ENCODE data around the gene POLR3E. TPM values are rescaled to one million over a fixed set of nuclear protein-coding genes. Genes with fewer than 3 reads are reported as not detected.

POLR3E gene
- total RNA-seq, 4 donors from 2014 or later, result 21.5 to 57.2 (median 37.7) TPM

DNA sequence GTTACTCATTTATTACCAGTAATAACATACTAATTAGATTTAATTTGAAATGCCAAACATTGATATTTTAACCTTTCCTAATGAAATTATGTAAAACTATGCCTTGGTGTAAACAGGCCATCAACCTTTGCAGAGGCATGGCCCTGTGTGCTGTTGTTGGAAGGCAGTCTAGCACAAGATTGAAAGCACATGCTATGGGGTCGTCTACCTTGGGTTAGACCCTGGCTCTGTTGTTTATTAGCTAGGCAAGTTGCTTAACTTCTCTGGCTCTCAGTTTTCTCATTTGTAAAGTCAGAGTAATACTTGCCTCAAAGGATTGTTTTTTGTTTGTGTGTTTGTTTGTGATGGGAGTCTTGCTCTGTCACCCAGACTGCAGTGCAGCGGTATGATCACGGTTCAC, 86.6 kb downstream of the POLR3E start:
- Histone ChIP-seq H3K4me1 (peaks cover 0 to 6% (median 0%) of the 10 kb centered on the region in 3 donors), H3K36me3 (peaks cover 0 to 8% (median 0%) of the 10 kb centered on the region in 3 donors), H3K27me3 (no peaks in the 10 kb centered on the region), H3K9me3 (no peaks in the 10 kb centered on the region), H3K4me3 (no peak overlapping the region), H3K27ac (no peak overlapping the region)
- TF ChIP-seq POLR2A (IDR thresholded peaks at IDR 0.05), result no peak
- TF ChIP-seq, protein P1, sequence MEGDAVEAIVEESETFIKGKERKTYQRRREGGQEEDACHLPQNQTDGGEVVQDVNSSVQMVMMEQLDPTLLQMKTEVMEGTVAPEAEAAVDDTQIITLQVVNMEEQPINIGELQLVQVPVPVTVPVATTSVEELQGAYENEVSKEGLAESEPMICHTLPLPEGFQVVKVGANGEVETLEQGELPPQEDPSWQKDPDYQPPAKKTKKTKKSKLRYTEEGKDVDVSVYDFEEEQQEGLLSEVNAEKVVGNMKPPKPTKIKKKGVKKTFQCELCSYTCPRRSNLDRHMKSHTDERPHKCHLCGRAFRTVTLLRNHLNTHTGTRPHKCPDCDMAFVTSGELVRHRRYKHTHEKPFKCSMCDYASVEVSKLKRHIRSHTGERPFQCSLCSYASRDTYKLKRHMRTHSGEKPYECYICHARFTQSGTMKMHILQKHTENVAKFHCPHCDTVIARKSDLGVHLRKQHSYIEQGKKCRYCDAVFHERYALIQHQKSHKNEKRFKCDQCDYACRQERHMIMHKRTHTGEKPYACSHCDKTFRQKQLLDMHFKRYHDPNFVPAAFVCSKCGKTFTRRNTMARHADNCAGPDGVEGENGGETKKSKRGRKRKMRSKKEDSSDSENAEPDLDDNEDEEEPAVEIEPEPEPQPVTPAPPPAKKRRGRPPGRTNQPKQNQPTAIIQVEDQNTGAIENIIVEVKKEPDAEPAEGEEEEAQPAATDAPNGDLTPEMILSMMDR (IDR thresholded peaks at IDR 0.05), result no peak
- WGBS, 2 donors, result 88 to 90% methylated on average over 1 to 3 of the region's 3 CpGs
- intact Hi-C loops (cut with DNase I), result no loop called here
- no peak for DNase-seq

Other genes with a start within 250 kb of the POLR3E start
- gene VWA3A, start 204.9 kb upstream of the POLR3E start, total RNA-seq, result not detected
- not detected for gene SDR42E2, start 134.9 kb upstream of the POLR3E start, total RNA-seq
- 10 to 100 TPM; 10.6 to 26.9 (median 16.2) TPM for gene EEF2K, start 91.1 kb upstream of the POLR3E start, total RNA-seq
- gene CDR2, start 77.2 kb downstream of the POLR3E start, total RNA-seq, result 10 to 100 TPM in 1 of 4 donors, 1 to 10 TPM in 3; 6.6 to 21.4 (median 8.7) TPM
- 100 to 1,000 TPM in 2 of 4 donors, 10 to 100 TPM in 2; 42.8 to 216 (median 114) TPM for gene NPIPB5, start 213.5 kb downstream of the POLR3E start, total RNA-seq

Data from esophagus squamous epithelium (tissue), 5 donors.